H1 (cell line): ENCODE results near the gene IL17RA. TPM values are rescaled to one million over a fixed set of nuclear protein-coding genes. Genes with fewer than 3 reads are reported as not detected.

Source experiments
- CTCF ChIA-PET: fragments of 300-600 bp; sonication (Branson Sonifier 250); formaldehyde crosslinking; loops from one replicate; lab custom pipeline; 2021; ENCODE audit not compliant: partially characterized antibody; lab: Charles Lee
- POLR2A ChIA-PET: fragments of 300-600 bp; sonication (Branson Sonifier 250); formaldehyde crosslinking; loops from one replicate; lab custom pipeline; 2021; ENCODE audit warnings: inconsistent platforms; ENCODE audit not compliant: partially characterized antibody; lab: Charles Lee
- DNase-seq, 2 experiments: peaks; one replicate each; pipeline versions ENCODE4 v3.0.0 to v3.0.0-alpha.2; 2010 to 2022; ENCODE audit warnings: low spot score in 2 of 2, low read depth in 1 of 2, mixed read lengths in 1 of 2
- FAIRE-seq: peaks from 2 replicates; lab custom pipeline; 2011; peaks lifted over from hg19 to GRCh38; lab: Jason Lieb, UNC
- H2AFZ ChIP-seq: 2 replicates; pipeline ENCODE4 v1.8.1; 2012; ENCODE audit warnings: low read length, inconsistent platforms
- H2AK5ac ChIP-seq: 2 replicates; pipeline ENCODE4 v1.6.1; 2013; ENCODE audit warnings: low read depth, low read length
- H2BK120ac ChIP-seq: replicated peaks from 2 replicates; pipeline ENCODE3; 2013; ENCODE audit warnings: low read depth, low read length, inconsistent platforms
- H2BK12ac ChIP-seq: 2 replicates; pipeline ENCODE4 v1.6.1; 2013; ENCODE audit warnings: low read depth, low read length
- H2BK15ac ChIP-seq: 2 replicates; pipeline ENCODE4 v1.6.1; 2013; ENCODE audit warnings: low read length
- H2BK20ac ChIP-seq: 2 replicates; pipeline ENCODE4 v1.6.1; 2013; ENCODE audit warnings: low read length
- H2BK5ac ChIP-seq: 2 replicates; pipeline ENCODE4 v1.6.1; 2013; ENCODE audit warnings: low read depth, low read length
- H3K14ac ChIP-seq: 2 replicates; pipeline ENCODE4 v1.6.1; 2013; ENCODE audit warnings: inconsistent platforms; ENCODE audit not compliant: insufficient read length
- H3K18ac ChIP-seq: 2 replicates; pipeline ENCODE4 v1.6.1; 2013; ENCODE audit warnings: low read length; ENCODE audit errors: extremely low read depth
- H3K23ac ChIP-seq: 2 replicates; pipeline ENCODE4 v1.6.1; 2013; ENCODE audit warnings: inconsistent platforms; ENCODE audit not compliant: insufficient read length
- H3K23me2 ChIP-seq: 2 replicates; pipeline ENCODE4 v1.6.1; 2013; ENCODE audit warnings: low read depth, low read length
- H3K27ac ChIP-seq: 2 replicates; pipeline ENCODE4 v1.6.1; 2011; ENCODE audit warnings: low read depth, low read length, inconsistent platforms
- H3K27me3 ChIP-seq, 4 experiments: replicated peaks in 1 of 4; 1 replicate in 1 of 4; 2 replicates in 3 of 4; pipeline versions ENCODE4 v1.6.1 to v1.8.1; 2011 to 2013; ENCODE audit warnings: low read length in 3 of 4, mild to moderate bottlenecking in 3 of 4, inconsistent platforms in 2 of 4, mixed read lengths in 2 of 4, moderate library complexity in 1 of 4; ENCODE audit not compliant: control insufficient read depth in 3 of 4, insufficient read depth in 3 of 4; ENCODE audit errors: extremely low read depth in 1 of 4
- H3K36me3 ChIP-seq, 4 experiments: 2 replicates each; pipeline versions ENCODE4 v1.6.1 to v1.8.1; 2011 to 2013; ENCODE audit warnings: mild to moderate bottlenecking in 4 of 4, low read length in 3 of 4, moderate library complexity in 2 of 4, control low read depth in 1 of 4, inconsistent platforms in 1 of 4; ENCODE audit not compliant: insufficient read depth in 4 of 4, control insufficient read depth in 2 of 4
- H3K4ac ChIP-seq: replicated peaks from 2 replicates; pipeline ENCODE3; 2013; ENCODE audit warnings: low read length, low read depth, mixed read lengths, inconsistent platforms; ENCODE audit not compliant: insufficient read length
- H3K4me1 ChIP-seq, 4 experiments: replicated peaks in 1 of 4; 1 replicate in 1 of 4; 2 replicates in 3 of 4; pipeline versions ENCODE4 v1.6.1 to v1.8.1; 2011 to 2013; ENCODE audit warnings: low read length in 3 of 4, inconsistent platforms in 2 of 4, mixed read lengths in 1 of 4; ENCODE audit not compliant: insufficient read depth in 4 of 4, control insufficient read depth in 3 of 4
- H3K4me2 ChIP-seq, 2 experiments: 2 replicates each; pipeline versions ENCODE4 v1.6.1 to v1.8.1; 2011 to 2013; ENCODE audit warnings: low read depth in 2 of 2, low read length in 2 of 2, control low read depth in 1 of 2, inconsistent platforms in 1 of 2, mild to moderate bottlenecking in 1 of 2; ENCODE audit not compliant: insufficient read depth in 1 of 2
- H3K4me3 ChIP-seq, 4 experiments: fragments of 200-600, 300-600 bp in 1 of 4; sonication (generic), shearing (Covaris generic), sonication (Bioruptor Twin) in 1 of 4; 2 replicates each; pipeline versions ENCODE4 v1.5.1 to v1.8.1; 2011 to 2016; ENCODE audit warnings: low read length in 4 of 4, low read depth in 3 of 4, control low read depth in 2 of 4, inconsistent platforms in 2 of 4, mild to moderate bottlenecking in 2 of 4, mixed read lengths in 1 of 4, moderate library complexity in 1 of 4; ENCODE audit not compliant: insufficient read depth in 2 of 4; ENCODE audit errors: extremely low read depth in 1 of 4
- H3K56ac ChIP-seq: replicated peaks from 2 replicates; pipeline ENCODE3; 2013; ENCODE audit warnings: low read depth, mild to moderate bottlenecking, mixed read lengths, low read length, inconsistent platforms; ENCODE audit not compliant: insufficient read length
- H3K79me1 ChIP-seq: 2 replicates; pipeline ENCODE4 v1.6.1; 2013; ENCODE audit warnings: low read depth, low read length, control low read depth
- H3K79me2 ChIP-seq, 2 experiments: 2 replicates each; pipeline versions ENCODE4 v1.6.1 to v1.8.1; 2012 to 2013; ENCODE audit warnings: low read length in 2 of 2, mild to moderate bottlenecking in 2 of 2, inconsistent platforms in 1 of 2; ENCODE audit not compliant: insufficient read depth in 2 of 2, control insufficient read depth in 1 of 2
- H3K9ac ChIP-seq, 4 experiments: replicated peaks in 1 of 4; 1 replicate in 1 of 4; 2 replicates in 3 of 4; pipeline versions ENCODE4 v1.6.1 to v1.8.1; 2011 to 2013; ENCODE audit warnings: low read depth in 3 of 4, low read length in 3 of 4, control low read depth in 2 of 4, mild to moderate bottlenecking in 2 of 4, moderate library complexity in 2 of 4, inconsistent platforms in 1 of 4; ENCODE audit errors: extremely low read depth in 1 of 4
- H3K9me3 ChIP-seq, 2 experiments: 2 replicates each; pipeline versions ENCODE4 v1.6.1 to v1.8.1; 2012 to 2013; ENCODE audit warnings: mild to moderate bottlenecking in 2 of 2, moderate library complexity in 2 of 2, control low read depth in 1 of 2, inconsistent platforms in 1 of 2, low read depth in 1 of 2, low read length in 1 of 2, mixed read lengths in 1 of 2; ENCODE audit not compliant: insufficient read depth in 2 of 2
- H4K20me1 ChIP-seq, 2 experiments: replicated peaks in 1 of 2; 2 replicates each; pipeline versions ENCODE3 to v1.8.1; 2011 to 2013; ENCODE audit warnings: inconsistent platforms in 2 of 2, low read length in 2 of 2, mild to moderate bottlenecking in 1 of 2; ENCODE audit not compliant: insufficient read depth in 2 of 2, control insufficient read depth in 1 of 2
- H4K5ac ChIP-seq: 2 replicates; pipeline ENCODE4 v1.6.1; 2013; ENCODE audit warnings: low read length, low read depth, mixed read lengths, inconsistent platforms; ENCODE audit not compliant: insufficient read length
- H4K8ac ChIP-seq: 2 replicates; pipeline ENCODE4 v1.8.0; 2013; ENCODE audit warnings: mild to moderate bottlenecking, moderate library complexity, low read length, inconsistent platforms; ENCODE audit not compliant: insufficient read depth; ENCODE audit errors: extremely low read depth
- H4K91ac ChIP-seq: replicated peaks from 2 replicates; pipeline ENCODE3; 2013; ENCODE audit warnings: low read length, mixed read lengths, inconsistent platforms; ENCODE audit not compliant: insufficient read length
- ATF2 ChIP-seq: IDR thresholded peaks from 2 replicates; pipeline ENCODE4 v1.6.1; 2012; ENCODE audit warnings: low read length, inconsistent platforms
- CEBPB ChIP-seq: IDR thresholded peaks from 2 replicates; pipeline ENCODE4 v1.6.1; 2012; ENCODE audit warnings: low read depth, low read length
- EGR1 ChIP-seq: IDR thresholded peaks from 2 replicates; pipeline ENCODE4 v1.6.1; 2011; ENCODE audit warnings: low read depth, low read length, borderline replicate concordance
- EP300 ChIP-seq, 2 experiments: IDR thresholded peaks; 1 replicate in 1 of 2; 2 replicates in 1 of 2; pipeline ENCODE4 v1.6.1; 2011 to 2012; ENCODE audit warnings: low read depth in 2 of 2, low read length in 2 of 2, mild to moderate bottlenecking in 2 of 2, borderline replicate concordance in 1 of 2, inconsistent platforms in 1 of 2, moderate library complexity in 1 of 2
- HDAC2 ChIP-seq, 2 experiments: fragments of 300-600 bp in 1 of 2; sonication (generic) in 1 of 2; IDR thresholded peaks; 2 replicates each; pipeline ENCODE4 v1.6.1; 2011 to 2012; ENCODE audit warnings: low read depth in 2 of 2, low read length in 2 of 2, mild to moderate bottlenecking in 2 of 2, moderate library complexity in 2 of 2, borderline replicate concordance in 1 of 2, inconsistent platforms in 1 of 2
- HDAC6 ChIP-seq: IDR thresholded peaks from one replicate; pipeline ENCODE4 v1.7.1; 2012; ENCODE audit warnings: low read depth, mild to moderate bottlenecking, inconsistent platforms, low read length, moderate library complexity
- JUND ChIP-seq: IDR thresholded peaks from 2 replicates; pipeline ENCODE4 v1.6.1; 2011; ENCODE audit warnings: mild to moderate bottlenecking, improper control_type of control experiment, low read length
- RFX5 ChIP-seq: IDR thresholded peaks from 2 replicates; pipeline ENCODE4 v1.6.1; 2011; ENCODE audit warnings: low read depth, low read length, improper control_type of control experiment, borderline replicate concordance
- SAP30 ChIP-seq: fragments of 300-600 bp; sonication (generic); IDR thresholded peaks from 2 replicates; pipeline ENCODE4 v1.7.1; 2012; ENCODE audit warnings: low read length, moderate library complexity, mild to moderate bottlenecking, inconsistent platforms; ENCODE audit not compliant: insufficient read depth, insufficient replicate concordance
- SUZ12 ChIP-seq: fragments of 200-600 bp; sonication (generic); IDR thresholded peaks from 2 replicates; pipeline ENCODE4 v1.6.1; 2012; ENCODE audit warnings: mild to moderate bottlenecking, inconsistent platforms, low read length, moderate library complexity, mixed read lengths
- TAF1 ChIP-seq: IDR thresholded peaks from 2 replicates; pipeline ENCODE4 v1.6.1; 2011; ENCODE audit warnings: mild to moderate bottlenecking, low read depth, low read length
- TEAD4 ChIP-seq: IDR thresholded peaks from 2 replicates; pipeline ENCODE4 v1.6.1; 2012; ENCODE audit warnings: low read depth, low read length, inconsistent platforms, mixed read lengths
- WGBS, 2 experiments: shearing (Covaris generic) in 1 of 2; methylation state at CpG; one replicate each; pipeline versions ENCODE4 v1.1.6 to v1.1.7; 2013 to 2015; ENCODE audit warnings: low lambda C conversion rate in 2 of 2, mixed read lengths in 2 of 2, inconsistent platforms in 1 of 2, low coverage in 1 of 2, missing lambda C conversion rate in 1 of 2; ENCODE audit not compliant: insufficient replicate concordance in 2 of 2, insufficient coverage in 1 of 2, insufficient read length in 1 of 2; ENCODE audit errors: extremely low coverage in 1 of 2, missing lambda C conversion rate in 1 of 2; 5-methylcytosine and 5-hydroxymethylcytosine counted together
- polyA plus RNA-seq, 7 experiments: library from polyadenylated mRNA; depleted of rRNA in 3 of 7; stranded (reverse) in 5 of 7; unstranded in 2 of 7; fragments of >200 nt in 5 of 7; fragments of 200-250 nt in 2 of 7; gene quantifications; 1 replicate in 5 of 7; 2 replicates in 1 of 7; 4 replicates in 1 of 7; pipeline versions ENCODE4 v1.2.1 to v1.2.3, GENCODE V29; 2011 to 2013; ENCODE audit warnings: missing spikeins in 2 of 7, mixed read lengths in 2 of 7
- total RNA-seq: library from RNA; stranded (reverse); fragmentation: NEBNext Ultra II Directional; extraction: Animal tissue kit (Norgen Biotek cat#: 25700); gene quantifications from 2 replicates; pipeline ENCODE4 v1.2.1, GENCODE V29; 2021

Gene IL17RA
- total and polyA plus RNA-seq, 2 of the 8 experiments (the other 6 are each of a cell fraction or from before 2014, with no cell fraction given): 5.6 to 9.9 TPM

GRCh38 chr22:17097062-17097461, 12.3 kb downstream of the IL17RA start:
- no peak overlapping the region for H3K18ac ChIP-seq
- TF ChIP-seq ATF2 (no peak), TAF1 (no peak), RFX5 (no peak), TEAD4 (no peak), EGR1 (no peak), SAP30 (no peak), HDAC6 (no peak), SUZ12 (no peak), EP300 (IDR thresholded peaks at IDR 0.05; ENCODE audit: borderline replicate concordance in 1 of 2, low read depth in 2 of 2, low read length in 2 of 2) (no peak), HDAC2 (IDR thresholded peaks at IDR 0.05; ENCODE audit: borderline replicate concordance in 1 of 2, low read depth in 2 of 2, low read length in 2 of 2) (no peak), JUND (no peak), CEBPB (no peak)

More at GRCh38 chr22:17097062-17097461, 12.3 kb downstream of the IL17RA start:
- Histone ChIP-seq H3K56ac (no peak overlapping the region), H3K23ac (no peak overlapping the region), H3K9ac (no peak overlapping the region), H3K79me2 (no peaks in the 10 kb centered on the region), H2BK120ac (no peak overlapping the region), H4K8ac (no peak overlapping the region), H2BK12ac (no peak overlapping the region), H3K14ac (no peak overlapping the region), H3K36me3 (peaks cover 0 to 2% (median 0%) of the 10 kb centered on the region in 4 experiments; a peak in 2 of 8 replicates), H4K91ac (no peak overlapping the region), H3K23me2 (no peaks in the 10 kb centered on the region), H2BK15ac (no peak overlapping the region), H3K79me1 (peaks cover 4% of the 10 kb centered on the region; the same call in 1 of the 2 replicates), H3K9me3 (no peaks in the 10 kb centered on the region), H4K20me1 (peaks cover 0 to 2% of the 10 kb centered on the region in 2 experiments), H3K4me3 (no peak overlapping the region), H3K4ac (no peak overlapping the region), H3K27me3 (no peaks in the 10 kb centered on the region), H2BK20ac (no peak overlapping the region), H4K5ac (no peak overlapping the region), H3K4me1 (0 out of 7 replicates have a peak, but pooled peaks cover 0 to 2% (median 0%) of the 10 kb centered on the region in 4 experiments), H3K27ac (no peak overlapping the region), H2AK5ac (no peak overlapping the region), H2BK5ac (no peak overlapping the region), H3K4me2 (no peak overlapping the region), H2AFZ (no peak overlapping the region)
- DNase-seq (no peak), FAIRE-seq (no peak)
- ChIA-PET POLR2A (interaction anchor here (1.1 kb wide), 1 partner anchor 10 kb away, joined by 3 read pairs; no protein-coding TSS in a partner anchor), CTCF (interaction anchor here (0.7 to 3.5 kb wide), 4 partner anchors 9 to 75 kb away, joined by 3 to 35 read pairs (median 17); no protein-coding TSS in a partner anchor)
- 94% methylated on average over 6 of the region's 6 CpGs; no CpG with 5 or more reads in 1 of the 2 experiments for WGBS, 2 experiments
